Stimulated activated CD4-positive, alpha-beta T cell treated with anti-CD3 and anti-CD28 coated beads, TNF-alpha, amount 100 ng/mL, for 48 hours (primary cell): ENCODE results near the gene ADAMTS15.
"Not testable (repeated sequence)": the region's sequence is repeated elsewhere in the genome, so short reads cannot be mapped to it uniquely, and the experiment has no call there.

Experiments
- DNase-seq, 3 donors: peaks; one replicate each; pipeline ENCODE4 v3.0.0-alpha.2; 2020; ENCODE audit warnings: low read depth in 3 of 3

ADAMTS15 gene

DNA sequence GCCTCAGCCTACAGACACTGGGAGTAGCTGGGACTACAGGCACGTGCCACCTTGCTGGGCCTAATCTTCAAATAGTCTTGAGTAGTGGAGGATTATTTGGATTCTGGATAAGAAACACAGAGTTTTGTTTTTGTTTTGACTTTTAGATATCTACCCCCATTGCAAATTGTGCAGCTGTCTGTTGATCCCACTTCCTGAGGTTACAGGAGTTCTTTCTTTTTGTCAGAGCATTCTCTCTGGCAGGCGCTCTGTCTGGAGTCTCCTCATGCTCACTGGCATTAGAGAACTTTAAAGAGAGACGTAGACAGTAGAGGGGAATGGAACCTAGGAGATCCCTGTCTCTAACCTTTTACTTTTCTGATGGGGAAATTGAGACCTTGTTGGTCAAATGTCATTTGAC lies 12.3 kb upstream of the ADAMTS15 start:
- DNase-seq = no peak

DNA sequence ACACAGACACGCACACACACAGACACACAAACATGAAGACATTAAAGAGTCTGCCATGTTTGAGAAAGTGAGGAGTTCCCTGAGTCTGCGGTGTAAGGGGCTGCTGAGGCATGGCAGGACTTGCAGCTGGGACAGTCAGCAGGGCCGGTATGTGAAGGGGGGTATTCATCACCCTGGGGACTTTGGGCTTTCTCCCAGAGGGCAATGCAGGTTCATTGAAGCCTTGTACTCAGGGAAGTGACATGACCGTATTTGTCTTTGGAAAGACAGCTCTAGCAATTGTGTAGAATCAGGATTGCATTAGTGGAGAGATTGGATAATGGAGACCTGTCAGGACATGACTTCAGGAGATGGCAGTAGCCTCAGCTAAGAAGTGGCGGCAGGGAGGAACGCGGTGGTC lies 10.6 kb upstream of the ADAMTS15 start:
- DNase-seq = no peak

DNA sequence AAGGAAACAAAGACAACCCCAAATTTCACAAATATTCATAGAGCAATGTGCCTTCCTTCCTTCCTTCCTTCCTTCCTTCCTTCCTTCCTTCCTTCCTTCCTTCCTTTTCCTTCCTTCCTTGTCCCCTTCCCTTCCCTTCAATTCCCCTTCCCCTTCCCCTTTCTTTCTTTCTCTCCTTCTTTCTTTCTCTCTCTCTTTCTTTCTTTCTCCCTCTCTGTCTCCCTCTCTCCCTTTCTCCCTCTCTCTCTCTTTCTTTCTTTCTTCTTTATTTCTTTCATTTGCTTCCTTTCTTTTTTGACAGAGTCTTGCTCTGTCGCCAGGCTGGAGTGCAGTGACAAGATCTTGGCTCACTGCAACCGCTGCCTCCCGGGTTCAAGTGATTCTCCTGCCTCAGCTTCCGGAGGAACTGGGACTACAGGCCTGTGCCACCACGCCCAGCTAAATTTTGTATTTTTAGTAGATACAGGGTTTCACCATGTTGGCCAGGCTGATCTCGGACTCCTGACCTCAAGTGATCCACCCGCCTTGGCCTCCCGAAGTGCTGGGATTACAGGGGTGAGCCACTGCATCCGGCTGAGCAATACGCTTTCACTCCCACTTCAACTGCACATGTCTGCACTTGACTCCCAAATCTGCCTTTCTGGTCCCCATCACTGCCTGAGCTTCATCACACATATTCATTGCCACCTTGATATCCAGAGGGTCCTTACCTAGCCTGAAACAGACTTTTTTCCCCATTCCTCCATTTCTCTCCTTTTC lies 9.9 kb upstream of the ADAMTS15 start:
- DNase-seq = not testable (repeated sequence)

DNA sequence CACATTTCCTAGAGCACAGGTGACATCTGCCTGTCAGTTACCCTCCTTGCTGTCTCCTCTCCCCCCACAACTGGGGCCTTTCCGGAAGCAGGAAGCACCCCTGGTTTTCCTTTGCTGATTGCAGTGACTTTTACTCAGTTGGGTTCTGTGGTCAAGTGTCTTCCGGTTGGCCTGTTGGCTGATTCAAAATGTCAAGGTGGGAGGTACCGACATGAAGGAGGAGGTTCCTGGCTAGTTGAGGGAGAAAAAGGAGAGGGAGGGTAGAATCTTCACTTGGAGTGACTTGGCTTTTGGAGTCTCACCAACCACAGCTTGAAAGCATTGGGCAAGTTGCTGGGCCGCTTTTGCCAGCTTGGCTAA lies 9.3 kb upstream of the ADAMTS15 start:
- DNase-seq = no peak

DNA sequence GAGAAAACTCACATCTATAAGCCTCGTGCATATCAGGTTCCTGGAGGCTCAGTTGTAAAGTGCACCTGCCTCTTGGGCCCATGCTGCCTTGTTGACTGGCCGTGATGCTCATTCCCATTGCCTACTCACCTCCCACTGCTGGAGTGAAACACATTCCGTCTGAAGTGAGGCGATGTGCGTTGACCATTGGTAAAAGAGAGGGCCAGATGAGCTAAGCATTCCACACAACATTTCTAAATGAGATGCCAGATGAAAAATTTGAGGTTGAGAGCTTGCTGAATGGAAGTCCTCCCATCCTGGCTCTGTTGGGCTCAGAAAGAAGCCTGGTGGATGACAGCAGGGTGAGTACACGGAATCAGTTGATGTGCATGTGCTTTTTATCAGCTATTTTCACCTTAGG lies 8.6 kb upstream of the ADAMTS15 start:
- no peak for DNase-seq

DNA sequence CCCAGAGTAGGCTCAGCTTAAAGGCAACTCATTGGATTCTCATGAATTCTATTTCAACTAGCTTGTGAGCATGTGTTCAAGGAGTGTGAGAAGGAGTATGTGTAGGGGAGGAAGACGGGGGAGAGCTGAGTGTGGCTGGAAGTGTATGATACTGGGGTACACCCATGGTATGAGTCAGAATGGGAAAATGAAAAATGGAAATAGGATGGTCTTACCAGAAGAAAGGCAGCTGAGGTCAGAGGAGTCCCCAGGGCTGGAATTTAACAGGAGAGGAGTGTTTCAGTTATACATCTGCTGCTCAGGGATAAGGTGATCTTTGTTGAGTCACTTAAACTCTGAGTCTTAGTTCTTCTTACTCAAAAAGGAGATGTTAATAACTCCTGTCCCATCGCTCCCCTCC lies 6.7 kb upstream of the ADAMTS15 start:
- no peak for DNase-seq

DNA sequence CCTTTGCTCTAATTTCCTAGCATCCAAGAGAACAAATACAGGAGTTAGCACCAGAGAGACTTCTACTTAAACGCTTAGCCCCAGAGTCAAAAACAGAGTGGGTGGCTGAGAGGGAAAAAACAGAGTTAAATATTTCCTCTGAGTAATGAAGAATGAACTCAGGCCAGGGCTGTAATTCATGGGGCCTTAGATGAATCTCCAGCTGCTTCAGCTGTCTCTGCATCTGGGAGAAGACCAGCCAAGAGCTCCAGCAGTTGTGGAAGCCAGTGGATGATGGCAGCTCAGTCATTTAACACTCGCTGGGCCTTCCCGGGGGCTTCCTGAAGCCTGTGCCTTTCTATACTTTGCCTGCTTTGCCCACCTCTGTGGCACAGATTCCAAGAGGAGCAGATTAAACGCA lies 5.7 kb upstream of the ADAMTS15 start:
- no peak for DNase-seq

DNA sequence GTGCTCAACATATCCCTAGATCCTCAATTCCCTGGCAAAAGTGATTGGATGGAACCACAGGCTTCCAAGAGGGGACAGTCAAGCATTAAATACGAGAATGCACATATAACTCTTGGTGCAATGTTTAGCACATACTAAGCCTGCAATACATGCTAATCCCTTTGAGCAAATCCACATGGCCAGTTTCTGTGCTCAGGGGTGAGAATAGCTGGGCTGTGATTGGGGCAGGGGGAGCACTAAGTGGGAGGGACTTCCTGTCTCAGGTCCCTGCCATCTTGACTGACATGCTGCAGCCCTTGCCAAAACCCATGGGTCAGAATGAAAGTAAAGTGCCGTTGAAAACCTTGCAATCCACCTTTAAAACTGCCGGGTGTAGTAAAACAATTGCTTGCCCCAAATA lies 2.7 kb upstream of the ADAMTS15 start:
- no peak for DNase-seq

DNA sequence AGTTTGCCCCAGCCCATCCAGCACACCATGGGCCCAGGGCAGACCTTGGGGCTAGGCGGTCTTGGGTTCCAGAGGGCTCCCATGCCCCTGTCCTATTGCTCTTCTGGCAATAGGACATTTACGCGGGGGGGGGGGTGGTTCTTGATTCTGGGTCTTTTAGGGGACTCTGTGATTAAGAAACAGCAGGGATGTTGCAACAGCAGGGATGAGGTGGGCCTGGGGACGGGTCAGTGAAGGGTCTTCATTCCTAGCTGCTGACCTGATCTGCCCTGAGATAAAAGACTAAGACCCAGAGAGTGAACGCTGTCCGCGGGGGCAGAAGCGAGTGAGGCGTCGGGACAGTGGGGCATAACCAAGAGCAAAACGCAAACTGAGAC lies 418 bp upstream of the ADAMTS15 start:
- DNase-seq = no peak

DNA sequence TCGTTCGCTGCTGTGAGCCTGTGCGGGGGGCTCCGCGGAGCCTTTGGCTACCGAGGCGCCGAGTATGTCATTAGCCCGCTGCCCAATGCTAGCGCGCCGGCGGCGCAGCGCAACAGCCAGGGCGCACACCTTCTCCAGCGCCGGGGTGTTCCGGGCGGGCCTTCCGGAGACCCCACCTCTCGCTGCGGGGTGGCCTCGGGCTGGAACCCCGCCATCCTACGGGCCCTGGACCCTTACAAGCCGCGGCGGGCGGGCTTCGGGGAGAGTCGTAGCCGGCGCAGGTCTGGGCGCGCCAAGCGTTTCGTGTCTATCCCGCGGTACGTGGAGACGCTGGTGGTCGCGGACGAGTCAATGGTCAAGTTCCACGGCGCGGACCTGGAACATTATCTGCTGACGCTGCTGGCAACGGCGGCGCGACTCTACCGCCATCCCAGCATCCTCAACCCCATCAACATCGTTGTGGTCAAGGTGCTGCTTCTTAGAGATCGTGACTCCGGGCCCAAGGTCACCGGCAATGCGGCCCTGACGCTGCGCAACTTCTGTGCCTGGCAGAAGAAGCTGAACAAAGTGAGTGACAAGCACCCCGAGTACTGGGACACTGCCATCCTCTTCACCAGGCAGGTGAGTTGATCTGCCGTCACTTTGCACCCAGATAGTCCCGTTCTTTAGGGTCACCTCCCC lies 1.0 kb downstream of the ADAMTS15 start:
- no peak for DNase-seq

DNA sequence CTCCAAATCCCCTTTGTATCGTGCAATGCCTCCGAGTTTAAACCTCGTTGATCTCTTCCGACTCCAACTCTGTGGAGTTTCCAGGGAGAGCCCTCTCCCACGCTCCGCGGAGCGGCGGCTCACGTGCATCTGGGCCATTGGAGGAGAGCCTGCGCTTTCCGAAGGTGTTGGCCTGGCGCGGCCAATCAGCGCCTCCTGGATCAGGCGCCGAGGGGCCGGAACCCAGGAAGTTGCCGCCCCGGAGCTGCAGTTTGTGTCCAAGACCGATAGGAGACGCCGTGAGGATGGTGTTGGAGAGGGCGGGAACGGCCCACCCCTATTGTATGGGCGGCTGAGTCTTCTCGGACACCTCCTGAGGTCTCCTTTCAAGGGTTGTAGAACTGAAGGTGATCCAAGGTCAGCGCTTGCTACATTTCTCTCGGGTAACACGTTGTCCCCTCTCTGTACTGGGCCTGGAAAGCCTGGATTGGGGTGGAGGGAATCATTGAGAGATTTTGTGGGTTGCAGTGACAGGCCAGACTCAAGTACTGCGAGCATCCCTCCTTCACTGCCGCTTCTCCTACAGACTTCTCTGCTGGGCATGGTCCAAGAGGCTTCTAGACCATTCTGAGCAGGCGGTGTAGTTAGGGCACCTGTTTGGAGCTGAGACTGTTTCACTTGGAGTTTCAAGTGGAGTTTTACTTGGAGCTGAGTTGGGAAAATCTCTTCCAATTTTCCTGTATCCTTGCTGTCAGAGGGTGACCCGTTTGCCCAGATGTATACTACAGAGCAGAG lies 1.7 kb downstream of the ADAMTS15 start:
- no peak for DNase-seq

DNA sequence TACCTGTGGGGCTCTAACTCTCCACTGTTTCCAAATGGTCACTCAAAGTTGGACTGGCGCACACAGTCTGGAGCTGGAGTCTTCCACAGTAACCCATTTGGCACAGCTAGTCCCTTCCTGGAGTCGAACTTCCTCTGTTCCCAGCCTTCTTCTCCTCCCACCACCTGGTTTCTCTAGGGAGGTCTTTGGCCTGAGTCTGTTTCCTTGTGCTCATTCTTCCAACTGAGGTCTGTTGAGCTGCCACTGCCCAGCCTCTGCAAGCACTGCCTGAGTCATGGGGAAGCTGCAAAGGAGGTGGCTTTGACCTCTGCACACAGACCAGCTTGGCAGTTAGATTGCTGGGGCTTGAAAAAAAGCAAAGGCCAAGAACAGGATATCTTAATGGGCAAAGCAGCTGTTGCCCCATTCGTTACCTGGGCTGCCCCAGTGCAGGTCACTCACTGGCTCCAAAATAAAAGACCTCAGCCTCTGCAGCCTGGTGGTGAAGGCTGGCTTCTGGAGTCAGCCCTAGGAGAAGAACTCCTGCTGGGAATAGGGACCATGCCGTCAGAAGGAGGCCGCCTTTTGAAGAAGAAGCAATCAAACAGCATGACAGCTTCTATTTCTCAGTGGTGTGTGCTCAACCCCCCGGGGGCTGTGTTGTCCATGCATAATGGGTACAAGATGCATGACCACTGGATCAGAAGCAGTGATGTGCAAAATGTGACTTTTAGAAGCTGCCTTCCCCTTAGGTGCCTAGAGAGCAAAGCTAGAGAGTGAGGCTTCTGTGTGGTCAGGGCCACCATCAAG lies 3.0 kb downstream of the ADAMTS15 start:
- no peak for DNase-seq

DNA sequence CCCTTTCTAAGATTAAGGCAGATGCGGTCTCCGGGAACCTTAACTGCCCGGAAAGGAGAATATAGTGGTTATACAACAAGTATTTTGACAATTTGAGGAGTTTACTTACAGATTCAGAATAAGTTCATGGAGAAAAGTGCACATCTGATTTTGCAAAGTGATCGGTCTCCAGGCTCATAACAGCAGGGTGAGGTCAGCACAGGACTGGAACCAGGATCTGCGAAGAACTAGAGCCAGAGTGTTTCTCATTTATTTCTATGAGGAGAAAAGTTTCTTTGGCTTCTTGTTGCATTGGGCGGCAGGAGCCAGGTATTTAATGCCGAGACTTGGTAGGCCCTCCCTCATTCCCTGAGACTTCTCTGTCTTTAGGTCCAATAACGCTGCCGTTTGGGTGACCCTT lies 3.7 kb downstream of the ADAMTS15 start:
- no peak for DNase-seq

DNA sequence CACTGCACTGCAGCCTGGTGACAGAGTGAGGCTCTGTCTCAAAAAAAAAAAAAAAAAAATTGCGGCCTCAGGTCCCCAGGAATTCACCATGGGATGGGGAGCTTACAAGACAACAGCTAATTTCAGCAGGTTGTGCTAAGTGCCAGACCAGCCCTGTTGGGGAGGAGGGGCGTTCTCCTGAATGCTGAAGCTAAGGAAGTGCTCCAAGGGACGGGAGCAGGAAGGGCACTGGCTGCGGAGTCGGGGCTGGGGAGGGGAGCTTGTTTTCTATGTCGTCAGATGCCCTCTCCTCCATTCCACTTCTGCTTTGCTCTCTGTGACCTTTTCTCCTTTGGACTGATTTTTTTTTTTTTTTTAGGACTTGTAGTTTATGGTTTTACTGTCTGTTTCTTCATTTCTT lies 4.5 kb downstream of the ADAMTS15 start:
- no peak for DNase-seq

DNA sequence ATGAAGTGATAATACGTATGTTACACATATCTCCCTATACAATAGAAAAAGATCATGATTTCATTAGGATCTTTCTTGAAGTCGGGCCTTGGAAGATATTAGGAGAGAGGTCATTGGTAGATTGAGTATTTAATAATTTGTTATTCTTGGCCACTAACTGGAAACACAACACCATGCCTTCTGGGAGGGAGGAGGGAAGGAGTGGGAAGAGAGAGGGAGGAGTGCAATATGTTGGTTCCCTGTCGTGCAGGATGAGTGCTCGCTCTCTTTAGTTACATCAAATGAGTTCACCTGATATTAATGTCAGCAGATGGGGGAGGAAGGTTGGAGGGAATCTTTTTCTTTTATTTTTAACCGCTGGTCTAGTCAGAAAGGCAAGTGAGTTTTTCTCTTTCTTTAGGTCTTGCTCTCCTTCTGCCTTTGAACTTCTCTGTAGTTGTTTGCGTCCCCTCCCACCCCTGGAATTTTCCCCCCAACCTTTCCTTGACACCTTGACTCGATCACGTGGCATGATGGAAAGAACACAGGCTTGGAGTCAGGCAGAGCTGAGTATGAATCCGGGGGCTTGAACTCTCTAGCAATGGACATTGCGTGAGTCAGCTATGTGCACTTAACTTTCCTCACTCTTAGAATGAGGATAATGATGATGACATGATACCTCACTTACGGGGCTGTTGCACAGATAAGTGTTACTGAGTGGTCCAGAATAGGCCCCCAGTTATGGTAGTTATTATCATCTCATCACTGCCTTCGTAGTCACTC lies 6.2 kb downstream of the ADAMTS15 start:
- no peak for DNase-seq

DNA sequence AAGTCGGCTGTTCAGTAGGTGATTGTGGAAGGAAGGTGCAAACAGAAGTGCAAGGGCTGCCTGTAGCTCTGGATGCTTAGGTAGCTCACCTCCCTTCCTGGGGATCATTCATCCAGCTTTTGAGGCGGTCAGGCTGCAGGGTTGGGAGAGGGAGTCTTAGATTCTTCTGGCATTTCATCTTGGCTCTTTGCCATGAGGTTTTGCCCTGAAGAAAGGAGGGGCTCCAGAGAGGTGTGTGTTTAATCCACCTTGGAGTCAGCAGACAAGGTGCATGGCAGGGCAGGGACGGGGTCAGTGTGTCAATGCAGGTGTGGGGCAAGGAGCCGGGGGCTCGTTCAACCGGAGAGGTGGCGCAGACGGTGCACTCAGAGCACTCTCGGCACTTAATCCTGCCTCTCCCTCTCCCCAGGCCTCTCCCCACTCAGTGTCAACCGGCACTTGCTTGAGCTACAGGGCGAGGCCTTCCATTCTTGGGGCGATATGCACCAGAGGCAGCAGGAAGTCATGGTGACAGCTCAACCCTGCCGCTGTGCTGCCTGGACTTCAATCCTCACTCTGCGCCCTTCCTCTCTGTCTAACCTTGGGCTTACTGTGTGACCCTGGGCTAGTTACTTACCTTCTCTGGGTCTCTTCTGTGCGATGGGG lies 7.2 kb downstream of the ADAMTS15 start:
- no peak for DNase-seq

DNA sequence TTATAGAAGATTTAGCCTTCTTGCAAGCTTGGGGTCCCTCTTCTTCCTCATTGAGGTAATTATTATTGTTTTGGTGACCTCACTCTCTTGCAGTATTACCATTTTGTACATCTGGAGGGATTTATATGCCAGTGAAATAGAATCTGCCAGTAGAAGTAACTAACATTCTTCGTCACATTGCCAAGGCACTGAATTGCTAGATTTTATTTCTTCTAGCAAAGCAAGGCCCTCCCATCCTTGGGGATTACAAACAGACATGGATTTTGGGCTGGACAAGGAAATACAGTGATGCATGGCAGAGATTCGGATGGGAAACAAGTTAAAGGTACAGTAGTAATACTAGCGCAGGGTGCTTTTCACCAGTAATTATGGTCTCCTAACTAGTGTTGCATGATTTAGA lies 7.8 kb downstream of the ADAMTS15 start:
- DNase-seq = no peak

DNA sequence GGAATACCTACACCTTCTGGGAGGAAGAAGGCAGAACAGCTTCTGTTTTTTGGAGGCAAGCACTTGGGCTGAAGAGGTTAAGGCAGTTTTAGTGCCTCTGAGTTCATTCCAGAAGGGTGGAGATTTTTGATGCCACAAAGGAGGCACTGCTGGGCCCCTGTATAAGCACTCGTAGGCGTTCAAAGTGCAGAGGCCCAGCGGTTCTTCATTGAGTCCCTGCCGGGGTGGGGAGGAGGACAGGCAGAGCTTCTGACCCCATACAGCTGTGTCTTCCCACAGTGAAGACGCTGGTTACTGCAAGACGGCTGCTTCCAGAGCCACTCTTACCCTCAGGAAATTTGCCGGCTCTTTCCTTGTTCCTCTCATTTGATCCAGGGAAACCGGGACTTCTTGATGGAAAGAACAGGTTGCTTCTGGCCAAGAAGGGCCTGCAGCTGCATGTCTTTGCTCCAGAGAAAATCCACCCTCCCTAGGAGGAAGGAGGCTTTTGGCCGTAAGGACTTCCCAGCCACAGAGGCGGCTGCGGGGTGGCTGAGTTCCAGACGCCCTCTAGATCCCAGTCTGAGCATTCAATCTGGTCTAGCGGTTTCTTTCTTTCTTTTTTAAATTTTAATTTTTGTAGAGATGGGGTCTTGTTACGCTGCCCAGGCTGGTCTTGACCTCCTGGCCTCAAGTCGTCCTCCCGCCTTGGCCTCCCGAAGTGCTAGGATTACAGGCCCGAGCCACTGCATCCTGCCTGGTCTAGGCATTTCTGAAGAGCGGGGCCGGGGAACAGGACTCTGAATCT lies 9.4 kb downstream of the ADAMTS15 start:
- DNase-seq = no peak

DNA sequence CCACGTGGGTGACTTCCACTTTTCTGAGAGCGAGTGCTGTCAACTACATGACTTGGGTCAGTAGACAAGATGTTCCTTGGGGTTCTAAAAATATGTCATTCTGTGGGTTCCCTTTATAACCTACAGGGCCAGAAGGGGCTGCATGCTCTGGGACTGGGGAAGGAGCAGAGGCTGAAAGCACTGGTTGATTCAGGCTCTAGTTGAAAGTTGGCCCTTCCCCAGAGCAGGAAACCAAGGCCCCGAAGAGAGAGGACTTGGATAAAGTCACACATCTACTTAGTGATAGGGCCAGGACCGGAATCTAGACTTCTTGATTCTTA lies 9.9 kb downstream of the ADAMTS15 start:
- no peak for DNase-seq

DNA sequence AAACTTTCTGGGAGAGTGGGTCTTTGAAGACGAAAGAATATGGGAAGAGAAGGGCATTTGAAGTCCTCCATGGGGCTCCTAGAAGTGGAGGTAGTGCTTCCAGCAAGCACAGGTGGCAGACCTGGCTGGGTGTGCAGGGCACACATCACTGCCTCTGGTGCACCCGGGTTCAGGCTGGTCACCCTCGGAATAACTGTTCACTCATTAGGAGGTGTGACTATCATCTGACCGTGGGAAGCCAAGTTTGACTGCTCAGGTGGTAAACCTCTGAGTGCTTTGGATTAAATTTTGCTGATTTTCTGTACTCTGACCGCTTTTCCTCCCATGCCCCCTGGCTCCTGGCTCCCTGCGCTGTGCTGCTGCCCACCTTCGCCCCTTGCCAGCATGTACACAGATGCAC lies 11.1 kb downstream of the ADAMTS15 start:
- DNase-seq = no peak
